Measurements from ENCODE around the gene ZDHHC9. TPM values are rescaled to one million over a fixed set of nuclear protein-coding genes. Genes with fewer than 3 reads are reported as not detected.

The ZDHHC9 gene
- total RNA-seq, 2 experiments from 2014 or later = 4.7 to 5.4 TPM

DNA sequence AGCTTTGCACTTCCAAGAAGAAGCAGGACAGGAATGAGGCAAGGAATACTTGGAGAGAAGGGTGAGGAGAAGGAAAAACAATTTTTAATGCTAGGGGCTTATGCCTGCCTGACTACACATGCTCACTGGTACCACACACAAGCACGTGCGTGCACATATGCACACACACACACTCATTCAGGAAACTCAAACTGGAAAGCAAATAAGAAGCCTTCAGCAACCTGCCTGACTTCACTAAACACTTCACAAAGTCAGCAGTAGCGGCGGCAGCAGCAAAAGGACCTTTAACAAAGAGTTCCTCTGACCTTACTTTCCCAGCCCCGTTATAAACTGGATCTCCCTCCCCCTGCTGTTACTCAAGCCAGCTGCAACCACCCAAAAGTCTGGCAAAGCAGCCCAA lies 3.3 kb downstream of the ZDHHC9 start:
- Mint-ChIP-seq H3K27ac (no peak overlapping the region), H3K4me3 (no peak overlapping the region), H3K4me1 (ENCODE audit: low read depth) (peaks cover 21% of the 10 kb centered on the region), H3K36me3 (ENCODE audit: low read depth) (peaks cover 3% of the 10 kb centered on the region), H3K9me3 (ENCODE audit: insufficient read depth) (no peaks in the 10 kb centered on the region), H3K27me3 (ENCODE audit: low read depth) (no peaks in the 10 kb centered on the region)
- ATAC-seq (no peak), DNase-seq (no peak)
- ChIA-PET POLR2A (no interaction called here), CTCF (interaction anchor here (0.6 to 1.3 kb wide), 2 partner anchors 16 to 18 kb away, joined by 3 read pairs; no protein-coding TSS in a partner anchor)

- no peak overlapping the region for H3K27ac Mint-ChIP-seq
- no peaks in the 10 kb centered on the region for H3K27me3 Mint-ChIP-seq (ENCODE audit: low read depth)
- no peak for DNase-seq
- POLR2A ChIA-PET = no interaction called here
- H3K4me3 Mint-ChIP-seq = no peak overlapping the region
- peaks cover 2% of the 10 kb centered on the region for H3K4me1 Mint-ChIP-seq (ENCODE audit: low read depth)
- CTCF ChIA-PET = interaction anchor here (1.0 kb wide), 1 partner anchor 14 kb away, joined by 4 read pairs; no protein-coding TSS in a partner anchor
- no peak for ATAC-seq
- no peaks in the 10 kb centered on the region for H3K9me3 Mint-ChIP-seq (ENCODE audit: insufficient read depth)
- peaks cover 3% of the 10 kb centered on the region for H3K36me3 Mint-ChIP-seq (ENCODE audit: low read depth)
Observed at GRCh38 chrX:129836827-129837226, 6.9 kb downstream of the ZDHHC9 start.

DNA sequence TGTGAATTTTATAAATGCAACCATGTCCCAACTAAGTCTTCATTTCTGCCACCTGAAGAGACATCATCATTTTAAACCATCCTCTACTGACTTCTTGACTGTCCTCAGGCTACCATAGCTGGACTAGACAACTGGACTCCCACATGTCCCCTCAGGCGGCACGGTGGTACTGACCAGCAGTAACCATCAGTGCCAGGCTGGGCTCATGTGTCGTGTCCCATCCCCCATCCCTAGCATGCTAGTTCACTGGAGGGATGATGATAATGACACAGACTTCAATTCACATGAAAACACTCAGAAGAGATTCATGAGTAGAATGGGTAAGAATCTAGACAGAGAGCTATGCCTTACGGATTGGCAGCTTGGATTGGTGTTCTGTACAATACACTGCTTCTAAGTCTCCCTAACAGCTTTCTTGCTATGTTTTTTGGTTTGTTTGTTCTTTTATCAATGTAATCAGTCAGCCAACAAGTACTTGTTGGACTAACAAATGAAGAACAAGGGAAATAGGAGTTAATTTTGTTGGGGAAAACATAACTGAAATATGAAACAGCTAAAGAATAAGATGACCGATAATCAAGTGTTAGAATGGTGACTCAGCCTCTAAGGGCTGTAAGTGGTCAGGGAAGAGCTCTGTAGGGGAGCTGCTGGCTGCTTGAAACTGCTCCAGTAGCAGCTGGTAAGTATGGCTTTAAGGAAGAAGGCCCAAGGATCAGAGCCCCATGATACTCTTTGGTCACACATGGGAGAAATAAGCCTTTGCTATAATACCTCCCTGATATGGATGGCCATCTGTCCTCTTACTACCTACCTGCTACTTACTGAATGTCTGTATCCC lies 10.3 kb downstream of the ZDHHC9 start:
- no peaks in the 10 kb centered on the region for H3K9me3 Mint-ChIP-seq (ENCODE audit: insufficient read depth)
- no peaks in the 10 kb centered on the region for H3K27me3 Mint-ChIP-seq (ENCODE audit: low read depth)
- H3K4me3 Mint-ChIP-seq = no peak overlapping the region
- CTCF ChIA-PET = interaction anchor here (1.0 to 1.1 kb wide), 2 partner anchors 10 kb away, joined by 5 to 6 read pairs; no protein-coding TSS in a partner anchor
- H3K4me1 Mint-ChIP-seq (ENCODE audit: low read depth) = no peaks in the 10 kb centered on the region
- POLR2A ChIA-PET = interaction anchor here (0.5 kb wide), 1 partner anchor 194 kb away, joined by 3 read pairs; no protein-coding TSS in a partner anchor
- H3K27ac Mint-ChIP-seq = no peak overlapping the region
- DNase-seq (no peak), ATAC-seq (no peak)
- H3K36me3 Mint-ChIP-seq (ENCODE audit: low read depth) = peaks cover 2% of the 10 kb centered on the region

GRCh38 chrX:129831091-129831885 lies 12.4 kb downstream of the ZDHHC9 start:
- H3K4me1 Mint-ChIP-seq (ENCODE audit: low read depth) = peaks cover 2% of the 10 kb centered on the region
- POLR2A ChIA-PET = no interaction called here
- no peak overlapping the region for H3K27ac Mint-ChIP-seq
- CTCF ChIA-PET = interaction anchor here (1.1 kb wide), 1 partner anchor 223 kb away, joined by 3 read pairs; no protein-coding TSS in a partner anchor
- H3K27me3 Mint-ChIP-seq (ENCODE audit: low read depth) = no peaks in the 10 kb centered on the region
- no peaks in the 10 kb centered on the region for H3K9me3 Mint-ChIP-seq (ENCODE audit: insufficient read depth)
- ATAC-seq = no peak
- no peak for DNase-seq
- H3K36me3 Mint-ChIP-seq (ENCODE audit: low read depth) = peaks cover 2% of the 10 kb centered on the region
- no peak overlapping the region for H3K4me3 Mint-ChIP-seq

GRCh38 chrX:129830494-129830893 lies 13.2 kb downstream of the ZDHHC9 start:
- no peak overlapping the region for H3K27ac Mint-ChIP-seq
- CTCF ChIA-PET = interaction anchor here (1.1 kb wide), 1 partner anchor 222 kb away, joined by 3 read pairs; no protein-coding TSS in a partner anchor
- H3K9me3 Mint-ChIP-seq (ENCODE audit: insufficient read depth) = no peaks in the 10 kb centered on the region
- peaks cover 2% of the 10 kb centered on the region for H3K36me3 Mint-ChIP-seq (ENCODE audit: low read depth)
- H3K4me3 Mint-ChIP-seq = no peak overlapping the region
- H3K27me3 Mint-ChIP-seq (ENCODE audit: low read depth) = no peaks in the 10 kb centered on the region
- peaks cover 10% of the 10 kb centered on the region for H3K4me1 Mint-ChIP-seq (ENCODE audit: low read depth)
- no peak for ATAC-seq
- no peak for DNase-seq
- POLR2A ChIA-PET = no interaction called here

DNA sequence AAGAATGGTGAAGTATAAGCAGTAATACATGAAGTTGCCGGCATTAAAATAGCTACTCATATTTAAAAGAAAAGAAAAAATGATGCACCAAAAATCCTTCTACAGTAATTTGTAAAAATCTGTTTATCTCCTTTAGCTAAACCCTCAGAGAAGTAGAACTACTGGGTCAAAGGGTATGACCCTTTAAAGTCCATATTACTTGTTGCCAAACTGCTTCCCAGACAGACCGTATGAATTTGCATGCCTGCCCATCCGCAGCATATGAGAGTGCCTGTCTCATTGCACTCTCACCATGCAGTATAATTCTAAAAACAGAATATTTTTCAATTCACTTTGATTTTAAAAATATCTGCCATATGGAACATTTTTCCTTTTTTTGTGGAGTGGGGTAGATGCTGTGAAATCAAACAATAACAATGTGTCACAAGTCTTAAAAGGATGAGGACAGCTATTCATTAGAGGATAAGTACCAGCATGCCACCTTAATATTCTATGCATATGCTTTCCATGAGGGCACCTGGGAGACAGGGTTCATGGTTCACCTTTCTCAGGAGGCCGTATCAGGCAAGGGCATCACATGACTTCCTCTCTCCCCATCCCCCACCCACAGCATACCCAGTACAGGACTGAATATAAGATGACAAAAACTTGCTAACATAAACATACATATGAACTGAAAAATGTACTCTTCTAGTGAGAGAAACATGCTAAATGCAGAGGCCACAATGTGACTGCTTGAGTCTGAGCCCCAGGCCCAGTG lies 17.8 kb downstream of the ZDHHC9 start:
- peak overlapping the region; percentile 63 for H3K27ac Mint-ChIP-seq
- POLR2A ChIA-PET = no interaction called here
- CTCF ChIA-PET = interaction anchor here (0.8 to 1.3 kb wide), 6 partner anchors 10 to 189 kb away, joined by 3 to 9 read pairs (median 3); partner anchors contain the start of gene APLN
- H3K4me3 Mint-ChIP-seq = no peak overlapping the region
- H3K36me3 Mint-ChIP-seq (ENCODE audit: low read depth) = peaks cover 2% of the 10 kb centered on the region
- no peaks in the 10 kb centered on the region for H3K27me3 Mint-ChIP-seq (ENCODE audit: low read depth)
- DNase-seq (peak; percentile 24), ATAC-seq (no peak)
- H3K4me1 Mint-ChIP-seq (ENCODE audit: low read depth) = peaks cover 14% of the 10 kb centered on the region
- H3K9me3 Mint-ChIP-seq (ENCODE audit: insufficient read depth) = no peaks in the 10 kb centered on the region

DNA sequence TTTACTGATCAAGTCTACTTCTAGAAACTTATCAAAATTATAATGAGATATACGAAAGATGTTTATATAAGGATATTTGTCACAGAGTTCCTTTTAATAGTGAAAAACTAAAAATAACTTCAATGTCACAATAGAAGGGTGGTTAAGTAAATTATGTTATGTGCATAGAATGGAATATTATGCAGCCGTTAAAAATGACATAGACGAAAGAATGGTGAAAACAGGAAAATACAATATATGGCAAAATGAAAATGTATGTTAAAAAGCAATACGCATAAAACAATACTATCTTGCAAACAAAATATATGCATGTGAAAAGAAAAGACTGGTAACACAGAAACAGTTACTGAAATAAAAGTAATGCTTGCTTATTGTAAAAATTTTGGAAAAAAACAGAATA lies 19.1 kb downstream of the ZDHHC9 start:
- ChIA-PET CTCF (interaction anchor here (1.4 to 2.5 kb wide), 4 partner anchors 13 to 169 kb away, joined by 6 to 12 read pairs (median 10); partner anchors contain the start of gene APLN), POLR2A (no interaction called here)
- Mint-ChIP-seq H3K4me1 (ENCODE audit: low read depth) (peaks cover 14% of the 10 kb centered on the region), H3K9me3 (ENCODE audit: insufficient read depth) (no peaks in the 10 kb centered on the region), H3K27ac (no peak overlapping the region), H3K36me3 (ENCODE audit: low read depth) (peaks cover 3% of the 10 kb centered on the region), H3K4me3 (no peak overlapping the region), H3K27me3 (ENCODE audit: low read depth) (no peaks in the 10 kb centered on the region)
- DNase-seq (no peak), ATAC-seq (no peak)

GRCh38 chrX:129823522-129823921 lies 20.2 kb downstream of the ZDHHC9 start:
- peaks cover 2% of the 10 kb centered on the region for H3K36me3 Mint-ChIP-seq (ENCODE audit: low read depth)
- CTCF ChIA-PET = interaction anchor here (0.8 to 2.9 kb wide), 28 partner anchors 9 to 237 kb away, joined by 3 to 20 read pairs (median 5); partner anchors contain the start of genes APLN and ZDHHC9

GRCh38 chrX:129823115-129823514 lies 20.6 kb downstream of the ZDHHC9 start:
- no peaks in the 10 kb centered on the region for H3K9me3 Mint-ChIP-seq (ENCODE audit: insufficient read depth)
- H3K36me3 Mint-ChIP-seq (ENCODE audit: low read depth) = peaks cover 1% of the 10 kb centered on the region
- no peak overlapping the region for H3K27ac Mint-ChIP-seq
- H3K4me3 Mint-ChIP-seq = no peak overlapping the region
- ChIA-PET CTCF (interaction anchor here (0.9 to 2.9 kb wide), 34 partner anchors 9 to 238 kb away, joined by 3 to 20 read pairs (median 4); partner anchors contain the start of genes APLN and ZDHHC9), POLR2A (no interaction called here)
- H3K4me1 Mint-ChIP-seq (ENCODE audit: low read depth) = peaks cover 14% of the 10 kb centered on the region
- no peaks in the 10 kb centered on the region for H3K27me3 Mint-ChIP-seq (ENCODE audit: low read depth)
- peak; percentile 70 for DNase-seq
- ATAC-seq = peak; percentile 82

More at GRCh38 chrX:129823522-129823921, 20.2 kb downstream of the ZDHHC9 start:
- no peaks in the 10 kb centered on the region for H3K9me3 Mint-ChIP-seq (ENCODE audit: insufficient read depth)
- ATAC-seq = peak; percentile 23
- POLR2A ChIA-PET = no interaction called here
- H3K4me3 Mint-ChIP-seq = no peak overlapping the region
- peak overlapping the region; percentile 75 for H3K27ac Mint-ChIP-seq
- H3K27me3 Mint-ChIP-seq (ENCODE audit: low read depth) = no peaks in the 10 kb centered on the region
- DNase-seq = no peak
- peaks cover 14% of the 10 kb centered on the region for H3K4me1 Mint-ChIP-seq (ENCODE audit: low read depth)

DNA sequence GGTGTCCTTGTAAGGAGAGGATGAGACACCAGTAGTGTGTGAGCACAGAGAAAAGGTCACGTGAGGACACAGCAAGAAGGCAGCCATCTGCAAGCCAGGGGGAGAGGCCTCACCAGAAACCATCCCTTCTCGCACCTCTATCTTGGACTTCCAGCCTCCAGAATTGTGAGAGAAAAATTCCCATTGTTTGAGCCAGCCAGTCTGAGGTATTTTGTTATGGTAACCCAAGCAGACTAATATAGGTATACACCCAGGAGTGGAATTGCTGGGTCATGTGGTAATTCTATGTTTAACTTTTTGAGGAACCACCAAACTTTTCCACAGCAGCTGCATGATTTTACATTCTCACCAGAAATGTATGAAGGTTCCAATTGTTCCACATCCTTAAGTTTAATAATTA lies 25.6 kb downstream of the ZDHHC9 start:
- CTCF ChIA-PET = no interaction called here
- Mint-ChIP-seq H3K27me3 (ENCODE audit: low read depth) (no peaks in the 10 kb centered on the region), H3K9me3 (ENCODE audit: insufficient read depth) (no peaks in the 10 kb centered on the region), H3K27ac (no peak overlapping the region), H3K4me1 (ENCODE audit: low read depth) (no peaks in the 10 kb centered on the region), H3K36me3 (ENCODE audit: low read depth) (peaks cover 3% of the 10 kb centered on the region), H3K4me3 (no peak overlapping the region)
- ATAC-seq (no peak), DNase-seq (no peak)
- POLR2A ChIA-PET = no interaction called here

DNA sequence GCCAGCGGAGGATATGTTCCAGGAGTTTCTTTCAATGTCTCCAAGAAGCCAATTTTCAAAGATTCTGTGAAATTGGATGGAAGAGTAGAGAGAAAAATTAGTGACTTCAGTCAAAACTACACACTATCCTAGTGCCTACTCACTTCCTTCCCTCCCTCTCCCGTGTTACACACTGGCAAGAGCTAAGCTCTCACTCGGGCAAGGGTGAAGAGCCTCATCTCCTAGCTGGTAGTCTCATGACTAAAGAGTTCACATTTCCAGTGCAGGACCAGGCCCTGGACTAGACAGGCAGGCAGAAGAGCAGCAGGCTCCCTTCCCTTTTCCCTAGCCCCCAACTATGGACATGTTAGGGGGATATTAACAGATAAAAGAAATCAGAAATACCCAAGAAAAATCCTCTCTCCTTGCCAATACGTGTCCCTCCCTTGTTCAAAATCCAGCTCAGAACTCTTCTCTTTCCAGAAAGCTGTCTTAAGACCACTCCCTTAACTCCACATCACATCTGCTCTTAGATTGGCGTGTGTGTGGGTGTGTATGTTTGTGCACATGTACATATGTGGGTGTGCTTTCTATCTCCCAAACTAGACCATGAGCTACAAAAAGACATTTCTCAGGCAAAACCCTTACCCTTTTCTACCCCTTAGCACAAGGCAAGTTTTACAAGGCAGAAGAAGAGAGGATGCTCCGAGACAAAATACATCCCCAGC lies 29.9 kb downstream of the ZDHHC9 start:
- Mint-ChIP-seq H3K9me3 (ENCODE audit: insufficient read depth) (no peaks in the 10 kb centered on the region), H3K4me1 (ENCODE audit: low read depth) (peaks cover 10% of the 10 kb centered on the region), H3K4me3 (no peak overlapping the region), H3K27ac (no peak overlapping the region), H3K27me3 (ENCODE audit: low read depth) (no peaks in the 10 kb centered on the region), H3K36me3 (ENCODE audit: low read depth) (peaks cover 18% of the 10 kb centered on the region)
- POLR2A ChIA-PET = no interaction called here
- ATAC-seq (no peak), DNase-seq (no peak)
- CTCF ChIA-PET = interaction anchor here (1.5 kb wide), 1 partner anchor 9 kb away, joined by 7 read pairs; no protein-coding TSS in a partner anchor
